IMR-90 (cell line): ENCODE results near the gene AHR.

Experiments
- BHLHE40 ChIP-seq: fragments of 150-350 bp; IDR thresholded peaks from 2 replicates; pipeline ENCODE4 v1.6.1; 2016; ENCODE audit warnings: mild to moderate bottlenecking, low read depth, low read length
- CEBPB ChIP-seq: IDR thresholded peaks from 2 replicates; pipeline ENCODE4 v1.6.1; 2012; ENCODE audit warnings: low read depth, low read length, improper control_type of control experiment
- CHD1 ChIP-seq: IDR thresholded peaks from 2 replicates; pipeline ENCODE4 v1.6.1; 2012; ENCODE audit warnings: low read depth, low read length, improper control_type of control experiment
- FOS ChIP-seq: fragments of 150-350 bp; IDR thresholded peaks from 2 replicates; pipeline ENCODE4 v1.6.1; 2016; ENCODE audit warnings: low read depth, low read length
- MAZ ChIP-seq: IDR thresholded peaks from 2 replicates; pipeline ENCODE4 v1.6.1; 2012; ENCODE audit warnings: low read depth, mild to moderate bottlenecking, low read length, improper control_type of control experiment, moderate library complexity, borderline replicate concordance
- MXI1 ChIP-seq: IDR thresholded peaks from 2 replicates; pipeline ENCODE4 v1.6.1; 2012; ENCODE audit warnings: low read depth, mild to moderate bottlenecking, low read length, moderate library complexity, borderline replicate concordance
- NFE2L2 ChIP-seq: fragments of 150-350 bp; IDR thresholded peaks from 2 replicates; pipeline ENCODE4 v1.6.1; 2016; ENCODE audit warnings: low read depth, mild to moderate bottlenecking, low read length
- POLR2A ChIP-seq: IDR thresholded peaks from 2 replicates; pipeline ENCODE4 v1.6.1; 2012; ENCODE audit warnings: mild to moderate bottlenecking, low read depth, low read length
- RAD21 ChIP-seq: IDR thresholded peaks from 2 replicates; pipeline ENCODE4 v1.6.1; 2012; ENCODE audit warnings: low read length, improper control_type of control experiment
- RCOR1 ChIP-seq: IDR thresholded peaks from 2 replicates; pipeline ENCODE4 v1.6.1; 2012; ENCODE audit warnings: mild to moderate bottlenecking, low read length, improper control_type of control experiment; ENCODE audit not compliant: insufficient replicate concordance
- SMC3 ChIP-seq: fragments of 150-350 bp; IDR thresholded peaks from 2 replicates; pipeline ENCODE4 v1.6.1; 2016; ENCODE audit warnings: low read depth, mild to moderate bottlenecking, antibody characterized with exemption, low read length, moderate library complexity
- TF ChIP-seq, protein P1 (sequence below): conservative IDR thresholded peaks from 2 replicates; pipeline ENCODE4 v1.5.1; 2012; ENCODE audit warnings: mild to moderate bottlenecking, low read depth, low read length, improper control_type of control experiment

DNA sequence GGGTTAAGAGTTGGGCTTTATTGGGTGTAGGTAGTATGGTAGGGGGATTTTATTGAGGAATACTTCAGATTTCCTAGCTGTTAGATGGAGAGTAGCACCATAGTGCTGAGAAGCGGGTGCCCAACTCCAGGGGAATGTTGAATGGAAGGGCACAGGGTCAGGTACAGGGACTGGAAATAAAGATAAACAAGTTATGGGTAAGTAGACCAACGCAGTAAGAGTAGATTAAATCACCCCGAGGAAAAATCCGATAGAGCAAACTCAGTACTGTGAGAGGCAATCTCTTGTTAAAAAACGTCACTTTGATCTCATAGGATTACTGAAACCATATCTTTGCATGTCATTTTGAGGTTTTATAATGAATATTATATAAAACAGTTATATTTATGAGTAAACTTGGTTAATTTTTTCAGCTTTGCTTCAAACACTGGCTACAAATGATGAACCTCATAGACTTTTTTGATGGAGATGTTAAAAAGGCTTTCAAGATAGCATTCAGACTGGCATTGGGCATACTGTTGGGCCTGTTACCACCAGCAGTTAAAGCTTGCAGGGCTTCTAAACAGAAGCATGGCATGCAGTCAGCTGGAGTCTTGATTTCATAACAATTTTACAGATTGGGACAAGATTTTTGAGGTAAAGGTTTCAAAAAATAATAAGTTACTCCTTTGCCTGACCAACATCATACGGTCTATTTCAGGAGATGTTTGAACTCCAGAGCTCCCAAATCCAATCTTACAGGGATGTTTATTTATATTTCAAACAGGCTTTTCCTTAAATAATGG lies 7.1 kb downstream of the AHR start:
- TF ChIP-seq, protein P1, sequence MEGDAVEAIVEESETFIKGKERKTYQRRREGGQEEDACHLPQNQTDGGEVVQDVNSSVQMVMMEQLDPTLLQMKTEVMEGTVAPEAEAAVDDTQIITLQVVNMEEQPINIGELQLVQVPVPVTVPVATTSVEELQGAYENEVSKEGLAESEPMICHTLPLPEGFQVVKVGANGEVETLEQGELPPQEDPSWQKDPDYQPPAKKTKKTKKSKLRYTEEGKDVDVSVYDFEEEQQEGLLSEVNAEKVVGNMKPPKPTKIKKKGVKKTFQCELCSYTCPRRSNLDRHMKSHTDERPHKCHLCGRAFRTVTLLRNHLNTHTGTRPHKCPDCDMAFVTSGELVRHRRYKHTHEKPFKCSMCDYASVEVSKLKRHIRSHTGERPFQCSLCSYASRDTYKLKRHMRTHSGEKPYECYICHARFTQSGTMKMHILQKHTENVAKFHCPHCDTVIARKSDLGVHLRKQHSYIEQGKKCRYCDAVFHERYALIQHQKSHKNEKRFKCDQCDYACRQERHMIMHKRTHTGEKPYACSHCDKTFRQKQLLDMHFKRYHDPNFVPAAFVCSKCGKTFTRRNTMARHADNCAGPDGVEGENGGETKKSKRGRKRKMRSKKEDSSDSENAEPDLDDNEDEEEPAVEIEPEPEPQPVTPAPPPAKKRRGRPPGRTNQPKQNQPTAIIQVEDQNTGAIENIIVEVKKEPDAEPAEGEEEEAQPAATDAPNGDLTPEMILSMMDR = no peak
- TF ChIP-seq FOS (no peak), MAZ (no peak), POLR2A (no peak), NFE2L2 (no peak), CEBPB (no peak), RAD21 (no peak), MXI1 (no peak), CHD1 (no peak), BHLHE40 (no peak), SMC3 (no peak), RCOR1 (no peak)
